Activated B cell treated with CpG ODN at 0.5 μM for 24 hours (primary cell): Measurements from ENCODE around the gene NRG3. TPM values are rescaled to one million over a fixed set of nuclear protein-coding genes. Genes with fewer than 3 reads are reported as not detected.

Source experiments
- ATAC-seq: fragments of 200-7000 bp; cut with Tn5 transposase; one replicate; pipeline ENCODE4 v1.10.0; 2021; ENCODE audit warnings: low read depth, mild to moderate bottlenecking, moderate library complexity
- CTCF ChIA-PET: fragments of 350-600 bp; sonication (Branson Sonifier 250); formaldehyde crosslinking; loops from one replicate; lab custom pipeline; 2021; ENCODE audit warnings: antibody characterized with exemption; lab: Charles Lee
- POLR2A ChIA-PET: fragments of 350-600 bp; sonication (Branson Sonifier 250); formaldehyde crosslinking; loops from one replicate; lab custom pipeline; 2021; ENCODE audit warnings: antibody characterized with exemption; lab: Charles Lee
- DNase-seq: peaks from one replicate; pipeline ENCODE4 v3.0.0; 2022
- H3K27ac Mint-ChIP-seq: one replicate; pipeline ENCODE4 v1.8.0; 2020; ENCODE audit warnings: mixed read lengths
- H3K27me3 Mint-ChIP-seq: one replicate; pipeline ENCODE4 v1.8.0; 2021; ENCODE audit warnings: mixed read lengths
- H3K36me3 Mint-ChIP-seq: one replicate; pipeline ENCODE4 v1.8.0; 2021; ENCODE audit warnings: low read depth, mixed read lengths
- H3K4me1 Mint-ChIP-seq: one replicate; pipeline ENCODE4 v1.8.0; 2021; ENCODE audit warnings: mixed read lengths
- H3K4me3 Mint-ChIP-seq: one replicate; pipeline ENCODE4 v1.8.0; 2020; ENCODE audit warnings: mild to moderate bottlenecking, mixed read lengths
- H3K9me3 Mint-ChIP-seq: one replicate; pipeline ENCODE4 v1.8.0; 2020; ENCODE audit warnings: mixed read lengths
- CTCF ChIP-seq: fragments of 200-600 bp; IDR thresholded peaks from one replicate; pipeline ENCODE4 v1.8.0; 2022; ENCODE audit warnings: antibody characterized with exemption, mild to moderate bottlenecking
- intact Hi-C: fragments of 100-400 bp; cut with micrococcal nuclease; formaldehyde crosslinking; loops from one replicate; pipeline ENCODE4 v1.15.1; 2024
- total RNA-seq: library from RNA; stranded (reverse); gene quantifications from 2 replicates; pipeline ENCODE4 v1.2.3, GENCODE V29; 2022

Gene NRG3
- total RNA-seq, 1 donor from 2014 or later, result not detected

- CTCF ChIA-PET, result no interaction called here
- Mint-ChIP-seq H3K4me1 (no peaks in the 10 kb centered on the region), H3K9me3 (no peaks in the 10 kb centered on the region), H3K4me3 (no peak overlapping the region), H3K36me3 (no peaks in the 10 kb centered on the region), H3K27me3 (no peaks in the 10 kb centered on the region), H3K27ac (no peak overlapping the region)
- DNase-seq (no peak), ATAC-seq (no peak)
- intact Hi-C loops, result no loop called here
- no peak for TF ChIP-seq CTCF
- POLR2A ChIA-PET, result no interaction called here
These were observed 409.2 kb downstream of the NRG3 start for GRCh38 chr10:82284180-82284579.

GRCh38 chr10:82288461-82288881 is 413.5 kb downstream of the NRG3 start:
- TF ChIP-seq CTCF, result no peak
- ChIA-PET CTCF (no interaction called here), POLR2A (no interaction called here)
- Mint-ChIP-seq H3K4me3 (no peak overlapping the region), H3K36me3 (no peaks in the 10 kb centered on the region), H3K4me1 (no peaks in the 10 kb centered on the region), H3K27ac (no peak overlapping the region), H3K27me3 (no peaks in the 10 kb centered on the region), H3K9me3 (no peaks in the 10 kb centered on the region)
- intact Hi-C loops, result no loop called here
- DNase-seq, result no peak
- no peak for ATAC-seq

- H3K4me1 Mint-ChIP-seq, result no peaks in the 10 kb centered on the region
- no peak for ATAC-seq
- H3K36me3 Mint-ChIP-seq, result no peaks in the 10 kb centered on the region
- no peaks in the 10 kb centered on the region for H3K9me3 Mint-ChIP-seq
- CTCF ChIA-PET, result no interaction called here
- no peak overlapping the region for H3K27ac Mint-ChIP-seq
- no peak for DNase-seq
- H3K4me3 Mint-ChIP-seq, result no peak overlapping the region
- TF ChIP-seq CTCF, result no peak
- intact Hi-C loops, result no loop called here
- POLR2A ChIA-PET, result no interaction called here
- H3K27me3 Mint-ChIP-seq, result no peaks in the 10 kb centered on the region
These were observed 415.0 kb downstream of the NRG3 start for GRCh38 chr10:82289945-82290344.

- CTCF ChIA-PET, result no interaction called here
- Mint-ChIP-seq H3K36me3 (no peaks in the 10 kb centered on the region), H3K27ac (no peak overlapping the region), H3K27me3 (no peaks in the 10 kb centered on the region), H3K4me1 (no peaks in the 10 kb centered on the region), H3K9me3 (peaks cover 7% of the 10 kb centered on the region), H3K4me3 (no peak overlapping the region)
- intact Hi-C loops, result no loop called here
- DNase-seq (no peak), ATAC-seq (no peak)
- TF ChIP-seq CTCF, result no peak
- POLR2A ChIA-PET, result no interaction called here
These were observed 419.9 kb downstream of the NRG3 start for GRCh38 chr10:82294874-82295378.

GRCh38 chr10:82308641-82309040 is 433.6 kb downstream of the NRG3 start:
- no peak for ATAC-seq

More at GRCh38 chr10:82308641-82309040, 433.6 kb downstream of the NRG3 start:
- H3K27me3 Mint-ChIP-seq, result no peaks in the 10 kb centered on the region
- intact Hi-C loops, result no loop called here
- no peaks in the 10 kb centered on the region for H3K4me1 Mint-ChIP-seq
- ChIA-PET CTCF (no interaction called here), POLR2A (no interaction called here)
- no peak for TF ChIP-seq CTCF
- no peak for DNase-seq
- H3K27ac Mint-ChIP-seq, result no peak overlapping the region
- no peak overlapping the region for H3K4me3 Mint-ChIP-seq
- H3K36me3 Mint-ChIP-seq, result no peaks in the 10 kb centered on the region
- H3K9me3 Mint-ChIP-seq, result no peaks in the 10 kb centered on the region
